Spinal cord (tissue), 10 donors: ENCODE data around the gene ANKRD55. TPM values are rescaled to one million over a fixed set of nuclear protein-coding genes. Genes with fewer than 3 reads are reported as not detected.
"Not testable (repeated sequence)": the region's sequence is repeated elsewhere in the genome, so short reads cannot be mapped to it uniquely, and the experiment has no call there.

ENCODE experiments used
- DNase-seq, 6 donors: peaks; one replicate each; pipeline versions ENCODE4 v3.0.0 to v3.0.0-alpha.2; 2013 to 2015; ENCODE audit warnings: low spot score in 6 of 6, low read depth in 4 of 6
- H3K27ac ChIP-seq: one replicate; pipeline ENCODE4 v1.5.1; 2013; ENCODE audit warnings: low read depth, low read length, control low read depth
- H3K27me3 ChIP-seq: one replicate; pipeline ENCODE4 v1.6.1; 2013; ENCODE audit warnings: low read length; ENCODE audit not compliant: control insufficient read depth, insufficient read depth
- H3K36me3 ChIP-seq: one replicate; pipeline ENCODE4 v1.6.1; 2013; ENCODE audit warnings: low read length; ENCODE audit not compliant: control insufficient read depth, insufficient read depth
- H3K4me1 ChIP-seq: one replicate; pipeline ENCODE4 v1.6.1; 2013; ENCODE audit warnings: low read length; ENCODE audit not compliant: control insufficient read depth, insufficient read depth
- H3K4me3 ChIP-seq: one replicate; pipeline ENCODE4 v1.5.1; 2013; ENCODE audit warnings: low read depth, low read length, control low read depth
- H3K9me3 ChIP-seq: one replicate; pipeline ENCODE4 v1.6.1; 2013; ENCODE audit warnings: low read length; ENCODE audit not compliant: control insufficient read depth, insufficient read depth
- WGBS: methylation state at CpG from one replicate; pipeline ENCODE4 v1.1.5; 2013; ENCODE audit warnings: missing lambda C conversion rate; ENCODE audit not compliant: insufficient coverage; 5-methylcytosine and 5-hydroxymethylcytosine counted together
- polyA plus RNA-seq, 2 donors: library from polyadenylated mRNA; unstranded; fragments of 120-200 nt; gene quantifications; one replicate each; pipeline ENCODE4 v1.2.1, GENCODE V29; 2013; ENCODE audit not compliant: insufficient read length in 2 of 2
- total RNA-seq, 2 donors: library from RNA; depleted of rRNA in 1 of 2; stranded (reverse); fragments of 120-200 nt in 1 of 2; fragments of >200 nt in 1 of 2; gene quantifications; one replicate each; pipeline versions ENCODE4 v1.2.3 to v1.2.4, GENCODE V29; 2013 to 2014
- donor health status: healthy.

Gene ANKRD55
- total and polyA plus RNA-seq, 4 donors = 3.9 to 14.0 (median 11.3) TPM

DNA sequence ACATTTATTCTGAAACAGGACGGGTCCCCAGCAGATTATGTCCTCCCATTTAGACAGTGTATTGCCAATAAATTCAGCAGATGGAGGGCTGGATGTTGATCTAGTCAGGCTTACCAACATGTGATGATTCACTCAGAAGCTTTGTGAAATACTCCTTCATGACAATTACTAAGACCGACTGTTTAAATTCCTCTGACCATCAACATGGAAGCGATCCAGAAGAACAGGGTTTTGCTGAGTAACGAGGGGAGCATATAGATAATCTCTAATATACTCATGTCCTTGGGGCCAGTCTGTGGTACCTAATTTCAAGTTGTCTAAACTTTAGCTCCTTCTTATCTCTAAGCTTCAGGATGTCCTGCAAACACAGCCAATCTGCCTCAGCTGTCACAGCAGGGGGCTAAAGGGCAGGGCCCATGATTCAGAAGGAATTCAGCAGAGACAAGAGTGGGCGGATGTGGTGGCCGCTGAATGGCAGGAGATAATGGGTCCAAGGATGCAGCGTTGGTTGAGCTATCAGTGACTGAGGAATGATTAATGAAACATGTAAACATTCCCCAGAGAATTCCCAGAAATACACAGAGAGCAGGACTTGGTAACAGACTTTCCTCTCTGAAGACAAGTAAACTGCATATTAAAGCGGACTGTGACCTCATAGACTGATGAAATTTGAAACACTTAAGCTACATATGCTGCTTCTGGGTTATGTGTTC is 109.4 kb downstream of the ANKRD55 start:
- Histone ChIP-seq H3K4me1 (no peaks in the 10 kb centered on the region), H3K27me3 (no peaks in the 10 kb centered on the region), H3K27ac (no peak overlapping the region), H3K9me3 (no peaks in the 10 kb centered on the region), H3K4me3 (no peak overlapping the region), H3K36me3 (peaks cover 4% of the 10 kb centered on the region)
- peak in 1 of 6 donors; percentile 40 for DNase-seq
- 25% methylated on average over 2 of the region's 8 CpGs for WGBS

- 100% methylated on average over 4 of the region's 9 CpGs for WGBS
- not testable (repeated sequence) for DNase-seq, H3K27me3 ChIP-seq, H3K4me3 ChIP-seq, H3K27ac ChIP-seq, H3K9me3 ChIP-seq, H3K4me1 ChIP-seq, H3K36me3 ChIP-seq
Observed at GRCh38 chr5:56122360-56122985, 110.7 kb downstream of the ANKRD55 start.

GRCh38 chr5:56119050-56119449 is 114.1 kb downstream of the ANKRD55 start:
- no CpG with 5 or more reads among the region's 1 CpG for WGBS
- Histone ChIP-seq H3K36me3 (peaks cover 4% of the 10 kb centered on the region), H3K4me3 (no peak overlapping the region), H3K4me1 (peaks cover 3% of the 10 kb centered on the region), H3K27ac (no peak overlapping the region), H3K9me3 (no peaks in the 10 kb centered on the region), H3K27me3 (no peaks in the 10 kb centered on the region)
- no peak for DNase-seq

DNA sequence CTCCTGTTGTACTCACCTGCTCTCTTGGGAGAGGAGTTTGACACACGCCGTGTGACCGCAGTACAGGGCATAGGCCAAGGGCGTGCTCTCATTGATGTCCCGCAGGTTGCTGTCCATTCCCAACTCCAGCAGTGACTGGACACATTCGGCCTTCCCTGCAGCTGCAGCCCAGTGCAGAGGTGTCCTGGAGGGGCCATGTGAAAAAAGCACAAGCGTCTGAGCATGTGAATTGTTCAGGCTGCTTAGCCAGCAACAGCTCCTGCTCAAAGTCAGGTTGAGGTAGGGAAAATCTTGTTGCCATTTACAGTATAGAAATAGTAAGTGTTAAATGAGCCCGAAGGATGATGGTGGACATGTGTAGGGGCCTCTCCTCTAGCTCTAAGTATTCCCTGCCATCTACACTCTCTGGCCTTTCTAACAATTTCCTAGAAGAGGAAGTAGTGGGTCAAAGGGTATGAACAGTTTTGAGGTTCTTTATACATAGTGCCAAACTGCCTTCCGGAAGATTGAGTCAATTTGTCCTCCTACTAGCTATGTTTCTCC is 116.5 kb downstream of the ANKRD55 start:
- Histone ChIP-seq H3K9me3 (no peaks in the 10 kb centered on the region), H3K27me3 (no peaks in the 10 kb centered on the region), H3K4me3 (no peak overlapping the region), H3K36me3 (no peaks in the 10 kb centered on the region), H3K27ac (no peak overlapping the region), H3K4me1 (peaks cover 3% of the 10 kb centered on the region)
- 80% methylated on average over 7 of the region's 9 CpGs for WGBS
- no peak for DNase-seq

DNA sequence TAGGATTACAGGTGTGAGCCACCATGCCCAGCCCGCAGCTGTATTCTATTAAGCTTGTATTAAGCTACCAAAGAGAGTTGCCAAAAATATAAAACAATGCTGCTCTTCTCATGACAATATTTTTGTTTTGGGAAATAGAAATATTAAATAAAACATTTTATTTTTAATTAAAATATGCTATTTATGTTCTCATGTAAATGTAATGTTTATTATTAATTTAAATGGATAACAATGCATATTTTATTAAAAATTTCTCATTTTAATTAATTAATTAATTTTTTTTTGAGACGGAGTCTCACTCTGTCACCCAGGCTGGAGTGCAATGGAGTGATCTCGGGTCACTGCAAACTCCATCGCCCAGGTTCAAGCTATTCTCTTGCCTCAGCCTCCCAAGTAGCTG is 117.5 kb downstream of the ANKRD55 start:
- no peak for DNase-seq
- Histone ChIP-seq H3K9me3 (no peaks in the 10 kb centered on the region), H3K4me1 (peaks cover 3% of the 10 kb centered on the region), H3K36me3 (no peaks in the 10 kb centered on the region), H3K4me3 (no peak overlapping the region), H3K27ac (no peak overlapping the region), H3K27me3 (no peaks in the 10 kb centered on the region)
- WGBS = no CpG with 5 or more reads among the region's 4 CpGs

- no peak overlapping the region for H3K4me3 ChIP-seq
- no peak for DNase-seq
- H3K27ac ChIP-seq = no peak overlapping the region
- WGBS = 92% methylated on average over 5 of the region's 11 CpGs
- no peaks in the 10 kb centered on the region for H3K27me3 ChIP-seq
- H3K9me3 ChIP-seq = no peaks in the 10 kb centered on the region
- peaks cover 3% of the 10 kb centered on the region for H3K4me1 ChIP-seq
- no peaks in the 10 kb centered on the region for H3K36me3 ChIP-seq
Observed at GRCh38 chr5:56112526-56113121, 120.5 kb downstream of the ANKRD55 start.

GRCh38 chr5:56111404-56111781 is 121.7 kb downstream of the ANKRD55 start:
- Histone ChIP-seq H3K9me3 (no peaks in the 10 kb centered on the region), H3K4me3 (no peak overlapping the region), H3K27me3 (no peaks in the 10 kb centered on the region), H3K36me3 (no peaks in the 10 kb centered on the region), H3K27ac (no peak overlapping the region), H3K4me1 (no peaks in the 10 kb centered on the region)
- no CpG with 5 or more reads among the region's 9 CpGs for WGBS
- no peak for DNase-seq

DNA sequence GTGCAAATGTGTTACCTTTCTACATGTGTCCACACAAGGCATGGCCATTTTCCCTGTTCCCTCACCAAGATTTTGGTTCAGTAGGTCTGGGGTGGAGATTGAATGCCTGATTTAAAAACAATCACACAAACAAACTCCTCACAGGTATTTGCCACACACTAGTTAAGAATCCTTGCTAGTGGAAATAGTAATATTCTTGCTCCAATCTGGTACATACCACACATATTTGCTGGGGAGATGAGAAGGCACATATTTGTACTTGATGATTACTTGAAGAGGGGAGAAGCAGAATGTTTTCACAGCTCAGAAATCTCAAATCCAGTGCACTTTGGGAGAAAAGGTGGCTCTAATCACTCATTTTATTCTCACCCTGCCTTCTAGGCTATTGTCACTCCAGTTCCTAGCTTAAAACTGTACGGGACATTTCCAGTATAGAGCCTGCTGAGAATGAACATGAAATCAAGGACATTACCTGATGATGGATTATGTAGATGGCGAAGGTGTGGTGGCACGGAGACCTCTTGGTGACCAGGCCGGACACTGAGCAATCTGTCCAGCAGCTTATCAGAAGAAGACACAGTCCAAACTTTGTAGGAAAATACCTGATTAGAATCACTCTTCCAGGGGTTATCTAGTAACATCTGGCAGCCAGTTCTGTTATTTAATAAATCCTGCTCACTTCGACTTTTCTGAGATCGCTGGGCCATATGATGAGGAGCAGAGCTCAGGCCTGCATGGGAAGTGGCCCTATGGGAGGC is 122.3 kb downstream of the ANKRD55 start:
- no peak for DNase-seq
- H3K27me3 ChIP-seq = no peaks in the 10 kb centered on the region
- WGBS = 95% methylated on average over 3 of the region's 6 CpGs
- no peaks in the 10 kb centered on the region for H3K36me3 ChIP-seq
- H3K4me1 ChIP-seq = no peaks in the 10 kb centered on the region
- H3K4me3 ChIP-seq = no peak overlapping the region
- no peaks in the 10 kb centered on the region for H3K9me3 ChIP-seq
- no peak overlapping the region for H3K27ac ChIP-seq

- Histone ChIP-seq H3K36me3 (no peaks in the 10 kb centered on the region), H3K27ac (no peak overlapping the region), H3K4me1 (peaks cover 3% of the 10 kb centered on the region), H3K9me3 (no peaks in the 10 kb centered on the region), H3K27me3 (no peaks in the 10 kb centered on the region), H3K4me3 (no peak overlapping the region)
- WGBS = 100% methylated on average over 1 of the region's 3 CpGs
- DNase-seq = no peak
Observed at GRCh38 chr5:56108246-56108645, 124.9 kb downstream of the ANKRD55 start.
